NCI-H345 treated with DMSO at 0.1 percent for 48 hours (cell line): Measurements from ENCODE around the gene CGNL1.

ENCODE experiments used
- DNase-seq: peaks from one replicate; lab custom pipeline; 2025; ENCODE audit not compliant: unreplicated experiment; lab: John Stamatoyannopoulos, UW

The CGNL1 gene, protein sequence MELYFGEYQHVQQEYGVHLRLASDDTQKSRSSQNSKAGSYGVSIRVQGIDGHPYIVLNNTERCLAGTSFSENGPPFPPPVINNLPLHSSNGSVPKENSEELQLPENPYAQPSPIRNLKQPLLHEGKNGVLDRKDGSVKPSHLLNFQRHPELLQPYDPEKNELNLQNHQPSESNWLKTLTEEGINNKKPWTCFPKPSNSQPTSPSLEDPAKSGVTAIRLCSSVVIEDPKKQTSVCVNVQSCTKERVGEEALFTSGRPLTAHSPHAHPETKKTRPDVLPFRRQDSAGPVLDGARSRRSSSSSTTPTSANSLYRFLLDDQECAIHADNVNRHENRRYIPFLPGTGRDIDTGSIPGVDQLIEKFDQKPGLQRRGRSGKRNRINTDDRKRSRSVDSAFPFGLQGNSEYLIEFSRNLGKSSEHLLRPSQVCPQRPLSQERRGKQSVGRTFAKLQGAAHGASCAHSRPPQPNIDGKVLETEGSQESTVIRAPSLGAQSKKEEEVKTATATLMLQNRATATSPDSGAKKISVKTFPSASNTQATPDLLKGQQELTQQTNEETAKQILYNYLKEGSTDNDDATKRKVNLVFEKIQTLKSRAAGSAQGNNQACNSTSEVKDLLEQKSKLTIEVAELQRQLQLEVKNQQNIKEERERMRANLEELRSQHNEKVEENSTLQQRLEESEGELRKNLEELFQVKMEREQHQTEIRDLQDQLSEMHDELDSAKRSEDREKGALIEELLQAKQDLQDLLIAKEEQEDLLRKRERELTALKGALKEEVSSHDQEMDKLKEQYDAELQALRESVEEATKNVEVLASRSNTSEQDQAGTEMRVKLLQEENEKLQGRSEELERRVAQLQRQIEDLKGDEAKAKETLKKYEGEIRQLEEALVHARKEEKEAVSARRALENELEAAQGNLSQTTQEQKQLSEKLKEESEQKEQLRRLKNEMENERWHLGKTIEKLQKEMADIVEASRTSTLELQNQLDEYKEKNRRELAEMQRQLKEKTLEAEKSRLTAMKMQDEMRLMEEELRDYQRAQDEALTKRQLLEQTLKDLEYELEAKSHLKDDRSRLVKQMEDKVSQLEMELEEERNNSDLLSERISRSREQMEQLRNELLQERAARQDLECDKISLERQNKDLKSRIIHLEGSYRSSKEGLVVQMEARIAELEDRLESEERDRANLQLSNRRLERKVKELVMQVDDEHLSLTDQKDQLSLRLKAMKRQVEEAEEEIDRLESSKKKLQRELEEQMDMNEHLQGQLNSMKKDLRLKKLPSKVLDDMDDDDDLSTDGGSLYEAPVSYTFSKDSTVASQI

DNA sequence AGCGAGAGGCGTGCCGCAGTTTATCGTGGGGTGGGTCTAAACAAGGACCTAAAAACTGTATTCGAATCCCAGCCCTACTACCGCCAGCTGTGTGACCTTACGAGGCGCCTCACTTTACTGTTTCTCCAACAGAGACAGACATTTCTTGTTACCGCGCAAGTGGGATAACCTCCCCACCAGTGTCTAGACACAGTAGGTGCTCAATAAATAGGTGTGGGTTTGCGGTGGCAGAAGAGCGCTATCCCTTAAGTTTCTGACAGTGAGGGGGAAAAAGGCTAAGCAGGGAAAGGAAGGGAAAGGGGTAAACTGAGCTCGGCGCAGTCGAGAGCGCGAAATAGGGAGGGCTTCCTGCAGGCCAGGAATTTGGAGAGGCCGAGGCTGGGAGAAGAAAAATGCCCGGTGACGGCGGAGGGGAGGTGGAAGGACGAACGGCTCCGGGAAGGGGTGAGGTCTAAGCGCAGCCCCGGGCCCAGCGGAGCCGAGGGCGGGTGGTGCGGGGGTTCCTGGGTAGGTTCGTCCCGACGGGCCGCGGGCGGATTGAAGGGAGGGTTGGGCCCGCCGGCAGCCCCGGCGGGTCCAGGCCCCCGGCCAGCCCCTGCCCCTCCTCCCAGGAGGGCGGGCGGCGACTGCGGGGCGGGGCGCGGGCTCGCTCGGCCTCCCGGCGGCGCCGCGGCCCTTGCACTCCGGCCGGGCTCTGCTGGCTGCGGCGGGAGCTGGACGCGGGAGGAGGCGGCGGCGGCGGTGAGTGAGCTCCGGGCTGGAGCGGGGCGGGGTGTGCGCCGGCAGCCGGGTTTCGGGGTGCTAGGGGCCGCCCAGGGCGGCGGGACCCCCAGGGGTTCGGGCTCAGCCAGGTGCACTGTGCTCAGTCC, at the start of gene CGNL1:
Gene CGNL1 (plus strand): TSS at position 679 of the 869 bp plus-strand sequence. CDS start 61,495 bp downstream, outside the sequence.
- no peak for DNase-seq

DNA sequence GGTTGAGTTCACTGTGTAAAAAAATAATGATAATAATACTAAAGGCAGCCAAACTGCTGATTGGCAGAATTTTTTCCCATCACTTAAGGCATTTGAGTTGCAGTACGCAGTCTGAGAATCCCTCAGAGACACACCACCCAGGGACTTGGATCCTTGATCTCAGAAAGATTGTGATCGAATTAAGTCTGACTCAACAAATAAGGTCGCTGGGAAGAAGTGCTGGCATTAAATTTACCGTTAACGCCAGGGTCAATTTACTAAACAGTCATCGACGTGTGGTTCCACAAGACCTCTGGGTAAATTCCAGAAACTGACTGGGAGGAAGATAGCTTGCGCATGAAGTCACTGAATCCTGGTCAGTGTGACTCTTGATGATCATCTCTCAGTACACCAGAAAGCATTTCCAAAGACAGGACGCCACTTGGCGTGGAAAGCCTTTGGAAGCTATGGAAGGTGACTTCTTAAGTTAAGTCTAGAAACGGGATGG, 48.3 kb upstream of the CGNL1 start:
- no peak for DNase-seq

GRCh38 chr15:57328479-57328878, 47.8 kb upstream of the CGNL1 start:
- no peak for DNase-seq

GRCh38 chr15:57328897-57329296, 47.4 kb upstream of the CGNL1 start:
- no peak for DNase-seq

- no peak for DNase-seq
These were observed 46.5 kb upstream of the CGNL1 start for GRCh38 chr15:57329582-57330367.

DNA sequence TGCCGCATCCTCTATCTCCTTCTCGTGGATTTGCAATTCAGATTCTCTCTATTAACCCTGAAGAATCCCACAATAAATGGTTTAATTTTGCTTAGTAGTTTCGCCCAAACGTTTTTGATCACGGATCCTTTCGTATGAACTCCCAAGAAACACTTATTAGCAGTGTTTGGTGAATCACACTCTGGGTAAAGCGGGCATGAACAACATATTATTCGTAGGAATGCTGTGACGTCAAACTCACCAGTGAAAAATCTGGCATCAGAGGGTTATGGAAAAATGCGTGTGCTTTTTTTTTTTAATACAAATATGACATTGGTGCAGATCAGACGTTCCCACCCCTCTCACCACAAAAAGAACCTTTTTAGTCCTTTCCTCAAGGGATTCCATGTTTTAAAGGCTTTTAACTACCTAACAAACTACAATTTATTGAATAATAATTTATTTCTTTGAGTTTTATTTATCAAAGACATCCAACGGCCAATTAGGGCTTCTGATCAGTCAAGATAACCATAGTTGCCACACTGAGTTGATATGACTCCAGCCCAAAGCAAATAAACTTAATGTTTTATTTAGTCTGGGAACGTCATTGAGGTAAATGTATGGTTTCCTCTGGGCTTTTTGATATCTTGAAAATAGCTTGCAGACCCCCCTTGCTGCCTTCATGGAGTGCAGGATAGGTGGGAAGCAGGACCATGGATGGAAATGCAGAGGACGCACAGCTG, 45.5 kb upstream of the CGNL1 start:
- no peak for DNase-seq

GRCh38 chr15:57332326-57332725, 44.0 kb upstream of the CGNL1 start:
- DNase-seq, result no peak

- DNase-seq, result no peak
These were observed 42.8 kb upstream of the CGNL1 start for GRCh38 chr15:57333487-57333886.

- DNase-seq, result no peak
These were observed 42.0 kb upstream of the CGNL1 start for GRCh38 chr15:57334257-57334656.

DNA sequence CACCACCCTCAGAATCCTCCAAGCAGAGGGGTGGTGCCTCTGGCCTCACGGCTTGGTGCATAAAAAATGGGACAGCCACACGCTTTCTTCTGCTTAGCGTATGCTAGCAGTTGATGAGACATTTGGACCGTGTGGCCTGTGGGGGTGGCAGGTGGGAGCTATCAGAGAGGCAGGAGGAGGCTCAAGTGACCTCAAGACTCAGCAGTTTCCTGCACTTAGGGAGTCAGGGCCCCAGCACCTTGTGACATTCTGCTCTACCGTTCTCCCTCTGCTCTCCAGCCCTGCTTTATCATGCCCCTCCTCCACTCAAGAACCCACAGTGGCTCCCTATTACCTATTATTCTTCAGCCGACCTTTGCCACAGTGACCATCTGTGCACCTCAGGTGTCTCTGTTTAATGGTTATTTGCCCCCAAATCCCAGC, 41.0 kb upstream of the CGNL1 start:
- no peak for DNase-seq

GRCh38 chr15:57335719-57336118, 40.6 kb upstream of the CGNL1 start:
- no peak for DNase-seq

GRCh38 chr15:57337868-57338411, 38.4 kb upstream of the CGNL1 start:
- no peak for DNase-seq

DNA sequence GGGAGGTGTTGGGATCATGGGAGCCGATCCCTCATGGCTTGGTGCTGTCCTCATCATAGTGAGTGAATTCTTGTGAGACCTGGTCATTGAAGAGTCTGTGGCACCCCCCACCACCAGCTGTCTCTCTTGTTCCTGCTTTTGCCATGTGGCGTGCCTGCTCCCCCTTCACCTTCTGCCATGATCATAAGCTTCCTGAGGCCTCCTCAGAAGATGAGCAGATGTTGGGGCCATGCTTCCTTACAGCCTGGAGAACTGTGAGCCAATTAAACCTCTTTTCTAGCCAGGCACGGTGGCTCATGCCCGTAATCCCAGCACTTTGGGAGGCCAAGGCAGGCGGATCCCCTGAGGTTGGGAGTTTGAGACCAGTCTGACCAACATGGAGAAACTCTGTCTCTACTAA, 37.0 kb upstream of the CGNL1 start:
- no peak for DNase-seq

DNA sequence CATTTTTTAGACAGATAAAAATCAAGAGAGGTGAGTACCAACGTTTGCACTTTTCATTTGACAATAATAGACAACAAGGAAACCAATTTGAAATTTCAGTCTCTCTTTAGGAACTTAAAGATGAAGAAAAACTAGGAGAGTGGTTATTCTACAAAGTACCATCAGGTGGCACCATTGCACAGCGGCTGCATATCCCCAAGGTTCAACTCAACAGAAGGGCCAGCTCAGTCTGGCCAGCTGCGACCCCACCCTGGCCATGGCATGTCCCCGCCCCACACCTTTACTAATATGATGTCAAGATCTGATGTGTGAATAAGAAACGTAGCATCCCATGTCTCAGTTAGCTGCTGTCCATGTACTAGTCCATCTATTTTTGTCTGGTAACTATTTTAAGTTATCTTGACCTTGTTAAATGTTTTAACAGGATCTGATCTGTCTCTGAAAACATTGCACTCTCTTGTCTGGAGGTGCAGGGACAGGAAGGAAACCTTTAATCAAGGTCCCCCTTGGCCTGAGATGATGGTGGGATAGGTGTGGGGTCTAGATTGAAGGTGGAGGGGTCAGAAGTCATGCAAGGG, 35.5 kb upstream of the CGNL1 start:
- DNase-seq, result peak; percentile 40

DNA sequence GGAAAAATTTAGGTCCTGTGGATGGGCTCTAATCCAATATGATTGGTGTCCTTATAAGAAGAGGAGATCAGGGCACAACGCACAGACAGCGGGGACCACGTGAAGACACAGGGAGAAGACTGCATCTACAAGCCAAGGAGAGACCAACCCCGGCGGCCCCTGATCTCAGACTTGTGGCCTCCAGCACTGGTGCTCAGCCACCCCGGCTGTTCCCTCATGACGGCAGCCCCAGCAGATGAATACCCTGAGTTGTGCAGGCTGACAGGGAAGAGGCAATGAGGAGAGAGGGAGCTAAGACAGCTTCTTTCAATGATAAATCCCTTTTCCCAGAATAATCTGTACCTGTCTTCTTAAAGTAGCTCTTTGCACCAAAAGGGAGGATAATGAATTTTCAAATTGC, 33.3 kb upstream of the CGNL1 start:
- DNase-seq, result no peak

- DNase-seq, result no peak
These were observed 32.8 kb upstream of the CGNL1 start for GRCh38 chr15:57343498-57343897.

- DNase-seq, result no peak
These were observed 32.0 kb upstream of the CGNL1 start for GRCh38 chr15:57344282-57344681.

DNA sequence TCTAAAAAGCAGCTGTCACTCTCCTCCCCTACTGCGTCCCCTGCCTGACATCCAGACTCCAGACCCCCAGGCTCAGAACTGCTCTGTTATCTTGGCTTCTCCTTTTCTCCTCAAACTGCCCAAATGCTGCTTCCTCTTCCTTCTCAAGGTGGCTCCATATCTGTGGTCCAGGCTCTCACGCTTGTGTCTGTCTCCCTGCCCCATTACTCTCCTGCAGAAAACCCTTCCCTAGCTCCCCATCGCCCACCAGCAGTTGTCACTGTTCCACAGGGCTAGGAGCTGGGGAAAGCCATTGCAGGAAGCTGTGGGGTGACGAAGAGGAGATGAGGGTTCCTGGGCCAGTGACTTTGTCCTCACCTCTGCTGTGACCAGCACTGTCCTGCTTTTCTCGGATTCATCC, 30.7 kb upstream of the CGNL1 start:
- DNase-seq, result no peak
